ENCODE measurements around the gene TMSB15B.
"Not testable (repeated sequence)": the region's sequence is repeated elsewhere in the genome, so short reads cannot be mapped to it uniquely, and the experiment has no call there.

The TMSB15B gene

DNA sequence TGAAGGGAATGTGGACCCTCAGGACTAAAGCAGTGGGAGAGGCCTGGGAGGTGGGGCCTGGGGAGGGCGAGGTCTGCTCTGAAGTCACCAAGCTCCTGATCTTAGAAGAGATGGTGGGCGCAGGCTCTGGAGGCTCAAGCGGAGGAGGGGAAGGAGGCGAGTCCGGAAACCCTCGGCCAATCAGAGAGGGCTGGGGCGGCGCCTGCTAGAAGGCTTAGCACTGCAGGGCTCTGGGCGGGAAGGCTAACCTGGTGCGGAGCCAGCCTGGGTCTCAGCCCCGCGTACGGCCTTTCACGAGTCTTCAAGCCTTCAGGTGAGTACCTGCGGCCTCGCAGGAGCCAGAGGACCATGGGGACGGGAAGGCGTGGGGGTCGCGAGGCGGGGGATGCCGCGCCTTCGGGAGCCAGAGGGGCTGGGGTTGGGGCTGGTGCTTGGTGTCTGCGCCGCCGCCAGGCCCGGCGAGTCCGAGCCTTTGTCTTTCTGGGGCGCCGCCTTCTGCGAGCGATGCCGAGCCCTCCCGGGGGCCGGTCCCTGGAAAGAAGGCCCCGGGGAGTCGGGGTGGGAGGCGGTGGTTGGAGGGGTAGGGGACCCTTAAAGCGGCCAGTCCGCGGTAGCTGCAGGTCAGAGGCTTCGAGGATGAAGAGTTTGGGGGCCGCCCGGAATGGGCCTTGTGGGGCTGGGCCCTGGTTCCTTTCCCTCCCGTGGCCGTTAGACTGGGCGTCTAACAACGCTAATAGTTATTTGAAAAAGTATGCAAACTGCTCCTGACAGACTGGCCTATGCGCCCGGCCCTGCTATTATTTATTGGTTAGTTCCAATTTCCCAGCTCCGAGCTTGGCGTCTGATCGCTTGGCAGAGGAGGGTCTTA lies at the start of gene TMSB15B:
Gene TMSB15B, plus strand, starts transcription at position 217 of the 868 bp plus-strand sequence.
- DNase-seq (ENCODE audit: low read depth in 2 of 2), result not testable (repeated sequence)

DNA sequence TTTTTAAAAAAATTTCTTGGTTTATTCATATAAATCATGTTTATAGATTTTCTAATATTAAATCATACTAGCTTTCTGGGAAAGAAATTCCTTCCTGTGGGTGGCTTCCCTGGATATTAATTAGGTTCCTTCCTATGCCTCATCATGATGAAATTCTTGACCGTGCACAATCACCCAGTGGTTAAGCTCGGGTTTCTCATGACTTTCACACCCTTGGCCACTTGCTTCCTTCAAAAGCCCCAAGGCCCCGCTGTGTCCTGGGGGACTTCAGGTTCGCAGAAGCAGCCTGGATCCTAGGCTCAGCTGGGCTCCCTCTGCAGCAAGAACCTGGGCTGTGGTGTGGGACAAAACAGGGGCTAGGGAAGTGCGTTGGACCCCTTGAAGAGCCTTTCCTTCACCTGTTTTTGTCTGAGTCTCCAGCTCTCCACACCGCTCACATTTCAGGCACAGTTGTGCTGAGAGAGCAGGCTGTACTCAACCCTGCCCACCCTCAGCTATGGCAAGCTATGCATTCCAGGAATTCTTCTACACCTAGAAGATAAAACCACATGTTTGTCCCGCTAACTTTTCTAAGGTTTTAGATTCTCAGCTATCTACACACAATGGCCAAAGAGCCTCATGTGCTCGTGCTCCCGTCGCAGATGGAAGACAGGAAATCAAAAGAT lies 48.9 kb upstream of the TMSB15B start:
- DNase-seq (ENCODE audit: low read depth in 2 of 2), result no peak

DNA sequence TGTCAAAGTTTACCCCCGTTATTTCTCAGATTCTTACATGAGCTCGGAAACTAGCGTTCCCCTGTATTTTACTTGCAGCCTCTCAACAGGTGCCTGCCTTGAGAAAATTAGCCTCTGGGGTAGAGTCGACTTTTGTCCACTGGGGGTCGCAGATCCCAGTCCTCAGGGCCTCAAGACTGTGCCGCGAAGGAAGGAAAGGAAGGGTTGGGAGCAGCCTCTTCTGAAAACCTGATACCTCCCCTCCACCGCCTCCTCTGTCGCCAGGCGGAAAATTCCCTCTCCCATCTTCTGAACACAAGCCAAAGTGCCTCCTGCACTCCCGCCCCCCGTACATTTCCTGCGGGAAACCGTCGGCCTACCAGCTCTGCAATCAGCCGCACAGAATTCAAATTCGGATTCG lies 44.4 kb upstream of the TMSB15B start:
- peak in 1 of 2 experiments; percentile 32 for DNase-seq (ENCODE audit: low read depth in 2 of 2)

DNA sequence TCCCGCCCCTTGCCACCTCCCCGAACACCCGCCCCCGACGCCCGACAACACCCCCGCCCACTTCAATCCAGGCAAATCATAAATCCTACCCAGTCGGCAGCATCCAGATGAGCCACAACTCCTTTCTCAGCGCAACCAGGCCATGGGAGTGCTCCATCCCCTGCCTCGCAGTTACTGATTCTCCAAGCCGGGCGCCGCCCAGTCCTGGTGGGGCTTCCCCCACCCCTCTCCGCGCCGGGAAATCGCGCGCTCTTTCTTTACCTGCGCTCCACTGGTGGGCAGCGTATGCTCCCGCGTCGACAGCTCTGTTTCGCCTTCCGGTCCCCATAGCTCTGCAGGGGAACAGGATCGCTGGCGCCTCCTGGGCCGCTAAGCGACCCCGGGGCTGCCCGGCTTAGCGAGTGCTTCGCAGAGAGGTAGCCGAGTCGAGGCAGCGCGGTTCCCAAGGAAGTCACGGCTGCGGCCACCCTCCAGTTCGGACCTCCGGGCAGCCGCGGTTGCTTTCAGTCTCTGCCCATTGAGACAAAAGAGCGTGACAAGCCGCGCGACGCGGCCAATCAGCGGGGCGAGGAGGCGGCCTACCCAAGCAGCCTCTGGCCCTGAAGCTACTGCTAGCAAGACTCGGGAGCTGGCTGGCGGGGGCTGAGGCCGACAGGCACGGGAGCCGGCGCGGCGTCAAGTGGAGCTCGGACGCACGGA lies 43.7 kb upstream of the TMSB15B start:
- DNase-seq (ENCODE audit: low read depth in 2 of 2), result peak; percentile 26 to 49

DNA sequence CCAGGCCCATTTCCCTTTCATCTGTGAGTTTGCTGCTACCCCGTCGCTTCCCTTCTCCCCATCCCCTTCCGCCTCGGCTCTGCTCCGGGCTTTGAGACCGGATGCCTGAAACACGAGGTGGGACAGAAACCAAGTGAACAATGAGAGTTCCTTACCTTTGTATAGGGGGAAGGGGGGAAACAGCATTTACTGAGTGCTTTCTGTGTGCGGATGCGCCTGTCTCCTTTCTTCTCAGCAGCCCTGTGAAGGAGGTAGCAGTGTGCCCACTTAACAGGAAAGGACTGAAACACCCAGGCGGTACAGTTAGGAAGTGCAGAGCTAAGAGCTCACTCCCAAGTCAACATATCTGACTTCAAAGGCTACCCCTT lies 43.2 kb upstream of the TMSB15B start:
- no peak for DNase-seq (ENCODE audit: low read depth in 2 of 2)

DNA sequence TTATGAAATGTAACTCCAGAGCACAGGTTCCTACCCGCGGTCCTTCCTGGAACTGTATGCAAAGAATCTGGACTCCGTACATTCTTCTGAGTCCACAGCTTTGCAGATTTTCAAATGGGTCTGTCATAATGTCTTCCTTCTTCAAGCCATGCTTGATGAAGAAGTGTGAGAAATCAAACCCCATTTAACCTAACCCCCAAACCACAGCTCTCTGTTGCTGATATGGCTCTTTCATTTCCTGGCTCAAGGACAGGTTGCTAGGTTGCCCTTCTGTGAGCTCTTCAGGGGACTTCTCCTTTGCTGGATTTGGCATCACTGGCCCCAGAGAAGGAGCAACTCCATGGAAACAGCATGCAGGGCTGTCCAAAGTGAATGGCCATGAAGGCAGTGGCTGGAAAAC lies 41.9 kb upstream of the TMSB15B start:
- DNase-seq (ENCODE audit: low read depth in 2 of 2), result not testable (repeated sequence)

DNA sequence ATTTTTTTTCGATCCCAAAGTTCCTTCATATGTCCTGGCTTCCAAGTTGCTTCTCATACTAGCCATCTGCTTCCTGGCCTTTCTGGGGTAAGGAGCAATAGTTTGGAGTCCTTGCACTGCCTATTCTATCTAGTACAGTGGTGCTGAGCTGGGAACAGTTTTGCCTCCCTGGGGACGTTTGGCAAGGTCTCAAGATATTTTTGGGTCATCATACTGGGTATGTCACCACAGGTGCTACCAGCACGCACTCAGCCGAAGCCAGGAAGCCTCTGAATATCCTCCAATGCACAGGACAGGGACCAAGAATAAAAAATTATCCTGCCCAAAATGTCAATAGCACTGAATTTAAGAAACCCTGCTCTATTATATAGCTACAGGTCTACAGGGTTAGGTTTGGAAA lies 35.4 kb upstream of the TMSB15B start:
- no peak for DNase-seq (ENCODE audit: low read depth in 2 of 2)

DNA sequence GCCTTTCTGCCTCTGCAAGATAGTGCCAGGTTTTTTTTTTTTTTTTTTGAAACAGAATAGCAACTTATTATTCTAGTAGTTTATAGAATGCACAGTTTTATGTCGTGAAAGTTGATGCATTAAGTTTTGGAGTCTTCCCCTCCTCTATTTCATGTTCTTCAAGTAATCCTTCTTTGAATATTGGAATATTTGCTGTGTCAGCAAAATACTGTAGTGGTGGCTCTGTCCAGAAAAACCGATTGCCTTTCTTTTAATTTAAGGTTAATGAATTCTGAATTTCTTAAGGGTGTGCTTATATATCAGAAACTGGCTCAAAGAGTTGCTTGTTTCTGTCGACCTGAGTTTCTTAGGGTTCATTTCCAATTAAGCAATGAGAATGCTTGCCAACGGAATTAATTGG lies 34.8 kb upstream of the TMSB15B start:
- DNase-seq (ENCODE audit: low read depth in 2 of 2), result no peak

DNA sequence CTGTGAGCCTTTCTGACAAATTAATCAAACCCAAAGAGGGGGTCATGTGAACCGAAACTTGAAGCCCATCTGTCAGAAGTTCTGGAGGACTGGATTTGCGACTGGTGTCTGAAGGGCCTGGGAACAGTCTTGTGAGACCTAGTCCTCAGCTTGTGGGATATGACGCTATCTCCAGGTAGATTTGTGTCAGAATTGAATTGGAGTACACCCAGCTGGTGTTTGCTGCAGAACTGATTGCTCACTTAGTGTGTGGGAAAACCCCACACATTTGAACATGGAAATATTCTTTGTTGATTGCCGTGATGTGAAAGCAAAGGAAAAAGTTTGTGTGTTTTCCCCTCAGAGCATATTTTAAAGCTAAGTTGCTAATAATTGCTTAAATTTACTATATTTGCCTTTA lies 30.3 kb upstream of the TMSB15B start:
- no peak for DNase-seq (ENCODE audit: low read depth in 2 of 2)

DNA sequence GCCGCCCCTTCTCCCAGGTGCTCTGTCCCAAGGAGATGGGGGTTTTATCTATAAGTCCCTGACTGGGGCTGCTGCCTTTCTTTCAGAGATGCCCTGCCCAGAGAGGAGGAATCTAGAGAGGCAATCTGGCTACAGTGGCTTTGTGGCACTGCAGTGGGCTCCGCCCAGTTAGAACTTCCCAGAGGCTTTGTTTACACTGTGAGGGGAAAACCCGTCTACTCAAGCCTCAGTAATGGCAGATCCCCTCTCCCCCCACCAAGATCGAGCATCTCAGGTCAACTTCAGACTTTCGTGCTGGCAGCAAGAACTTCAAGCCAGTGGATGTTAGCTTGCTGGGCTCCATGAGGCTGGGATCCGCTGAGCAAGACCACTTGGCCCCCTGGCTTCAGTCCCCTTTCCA lies 22.2 kb upstream of the TMSB15B start:
- DNase-seq (ENCODE audit: low read depth in 2 of 2), result not testable (repeated sequence)

DNA sequence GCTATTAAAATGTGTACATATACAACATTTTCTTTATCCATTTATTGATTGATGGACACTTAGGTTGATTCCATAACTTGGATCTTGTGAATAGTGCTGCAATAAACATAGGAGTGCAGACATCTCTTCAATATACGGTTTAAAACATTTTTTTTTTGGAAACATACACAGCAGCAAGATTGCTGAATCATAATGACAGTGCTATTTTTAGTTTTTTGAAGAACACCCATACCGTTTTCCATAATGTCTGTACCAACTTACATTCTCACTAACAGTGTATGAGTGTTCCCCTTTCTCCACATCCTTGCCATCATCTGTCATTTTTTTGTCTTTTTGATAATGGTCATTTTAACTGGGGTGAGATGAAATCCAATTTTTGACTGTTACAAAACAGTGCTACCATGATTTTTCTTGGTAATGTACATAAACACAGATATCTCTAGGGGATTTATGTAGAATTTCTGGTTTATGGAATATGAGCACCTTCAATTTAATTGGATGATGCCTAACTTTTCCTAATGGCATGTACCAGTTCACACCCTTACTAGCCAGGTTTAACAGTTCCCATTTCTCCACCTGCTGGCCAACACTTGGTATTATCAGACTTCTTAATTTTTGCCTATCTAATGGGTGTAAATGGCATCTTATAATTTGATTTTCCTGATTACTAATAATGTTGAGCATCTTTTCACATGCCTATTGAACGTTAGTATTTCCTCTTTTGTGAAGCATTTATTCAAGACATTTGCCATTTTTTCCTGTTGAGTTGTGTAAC lies 21.0 kb upstream of the TMSB15B start:
- DNase-seq (ENCODE audit: low read depth in 2 of 2), result no peak

DNA sequence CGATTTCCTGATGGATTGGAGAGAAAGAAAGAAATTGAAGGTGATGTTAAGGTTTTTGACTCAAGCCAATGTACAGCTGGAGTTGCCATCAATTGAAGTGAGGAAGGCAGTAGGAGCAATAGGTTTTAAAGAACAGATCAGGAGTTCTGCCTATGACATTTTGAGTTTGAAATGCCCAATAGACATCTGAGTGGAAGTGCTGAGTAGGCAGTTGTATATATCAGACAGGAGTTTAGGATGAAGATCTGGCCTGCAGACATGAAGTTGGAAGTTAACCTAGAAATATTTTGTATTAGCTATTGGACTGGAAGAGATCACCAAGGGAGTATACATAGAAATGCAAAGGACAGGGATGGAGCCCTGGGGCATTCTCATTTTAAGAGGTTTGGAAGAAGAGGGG lies 12.9 kb upstream of the TMSB15B start:
- DNase-seq (ENCODE audit: low read depth in 2 of 2), result no peak

DNA sequence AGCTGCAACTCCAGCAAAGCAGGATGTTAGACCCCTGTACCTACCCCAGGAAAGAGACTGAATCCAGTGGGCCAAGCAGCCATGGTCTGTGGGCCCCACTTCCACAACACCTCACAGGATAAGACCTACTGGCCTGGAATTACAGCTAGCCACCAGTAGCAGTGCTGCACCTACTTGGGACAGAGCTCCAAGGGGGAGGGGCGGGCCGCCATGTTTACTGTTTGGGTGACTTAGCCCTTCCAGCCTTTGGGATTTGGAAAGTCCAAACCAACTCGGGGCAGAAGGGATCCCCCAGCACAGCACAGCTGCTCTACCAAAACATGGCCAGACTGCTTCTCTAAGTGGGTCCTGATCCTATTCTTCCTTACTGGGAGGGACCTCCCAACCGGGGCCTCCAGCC lies 9.1 kb upstream of the TMSB15B start:
- no peak for DNase-seq (ENCODE audit: low read depth in 2 of 2)

DNA sequence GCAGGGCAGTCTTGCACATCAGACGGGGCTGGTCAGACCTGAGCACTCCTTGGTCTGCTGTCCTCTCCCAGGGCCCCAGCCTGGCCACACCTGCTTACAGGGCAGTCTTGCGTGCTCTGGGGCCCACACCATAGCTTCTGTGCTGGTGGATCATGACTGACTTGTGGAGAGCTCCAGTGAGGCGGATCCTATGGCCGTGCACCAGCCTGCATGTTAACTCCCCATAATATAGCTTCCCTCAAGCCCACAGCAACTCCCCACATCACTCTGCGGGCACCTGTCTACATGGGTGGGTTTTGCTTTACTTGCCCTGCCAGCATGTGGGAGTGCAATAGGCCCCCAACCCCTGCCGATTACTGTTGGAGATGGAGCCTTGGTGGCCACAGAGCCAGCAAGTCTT lies 8.2 kb upstream of the TMSB15B start:
- no peak for DNase-seq (ENCODE audit: low read depth in 2 of 2)

DNA sequence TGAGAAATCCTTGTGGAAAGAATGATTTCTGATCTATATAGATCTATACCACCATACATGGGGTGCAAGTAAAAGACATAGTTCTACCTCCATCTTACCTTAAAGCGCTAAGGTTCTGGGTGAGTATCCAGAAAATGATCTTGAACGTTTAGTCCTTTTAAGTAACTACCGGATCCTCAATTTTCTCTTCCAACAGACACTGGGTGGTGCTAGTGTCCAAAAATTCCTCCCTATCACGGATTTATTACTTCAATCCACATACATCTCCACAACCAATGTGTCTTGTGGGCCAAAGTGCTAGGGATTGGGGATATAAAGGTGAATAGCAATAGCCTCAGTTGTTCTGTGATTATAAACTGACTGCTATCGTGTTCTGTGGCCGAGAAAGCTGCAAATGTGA lies 1.8 kb upstream of the TMSB15B start:
- DNase-seq (ENCODE audit: low read depth in 2 of 2), result not testable (repeated sequence)

DNA sequence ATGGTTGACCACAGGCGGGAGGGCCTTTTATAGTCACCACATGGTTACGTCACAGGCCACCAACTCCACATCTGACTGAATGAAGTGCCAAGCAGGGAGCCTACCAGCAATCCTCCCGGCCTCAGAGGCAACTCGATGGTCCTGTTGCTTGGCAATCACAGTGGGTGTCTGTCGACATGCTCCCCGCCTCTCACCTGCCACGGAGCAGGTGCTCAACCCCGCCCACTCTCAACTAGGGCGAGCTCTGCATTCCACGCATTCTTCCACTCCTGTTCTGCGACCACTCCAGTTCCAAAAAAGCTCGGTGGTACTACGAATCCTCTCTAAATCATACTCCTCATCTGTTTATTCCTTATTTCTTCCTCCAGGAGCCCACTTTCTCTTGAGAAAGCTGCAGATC lies 21.1 kb downstream of the TMSB15B start:
- not testable (repeated sequence) for DNase-seq (ENCODE audit: low read depth in 2 of 2)

DNA sequence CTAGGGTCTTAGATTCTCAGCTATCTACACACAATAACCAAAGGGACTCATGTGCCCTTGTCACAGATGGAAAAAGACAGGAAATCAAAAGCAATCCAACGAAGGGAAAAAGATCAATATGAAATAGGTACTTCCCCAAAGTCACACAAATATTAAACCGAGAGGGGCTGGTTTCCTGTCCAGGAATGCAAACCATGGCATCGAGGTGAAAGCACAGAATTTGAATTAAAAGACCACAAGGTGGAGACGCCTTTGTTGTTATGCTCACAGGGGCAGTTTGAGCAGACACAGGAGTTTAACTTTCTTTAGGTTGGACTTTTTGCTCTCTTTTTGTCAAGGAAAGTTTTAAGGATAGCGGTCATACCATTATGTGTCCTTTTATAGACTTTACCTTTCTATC lies 36.8 kb downstream of the TMSB15B start:
- no peak for DNase-seq (ENCODE audit: low read depth in 2 of 2)

DNA sequence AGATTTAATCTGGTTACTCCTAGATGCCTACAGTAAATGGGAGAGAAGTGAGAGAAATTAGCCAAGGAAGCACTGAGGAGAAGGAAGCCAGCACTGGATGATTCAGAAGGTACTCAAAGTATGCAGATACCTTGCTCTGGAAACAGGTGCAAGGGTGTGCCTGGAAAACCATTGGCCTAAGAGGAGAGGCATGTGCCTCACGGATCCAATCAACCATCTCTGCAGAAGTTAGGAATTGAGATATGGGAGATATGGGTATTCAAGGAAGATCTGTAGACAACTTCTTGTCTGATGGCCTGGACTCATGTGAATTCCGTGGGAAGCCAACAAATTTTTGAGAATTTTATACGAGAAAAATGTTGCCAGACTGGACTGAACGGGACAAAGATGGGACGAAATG lies 46.4 kb downstream of the TMSB15B start:
- no peak for DNase-seq (ENCODE audit: low read depth in 2 of 2)

DNA sequence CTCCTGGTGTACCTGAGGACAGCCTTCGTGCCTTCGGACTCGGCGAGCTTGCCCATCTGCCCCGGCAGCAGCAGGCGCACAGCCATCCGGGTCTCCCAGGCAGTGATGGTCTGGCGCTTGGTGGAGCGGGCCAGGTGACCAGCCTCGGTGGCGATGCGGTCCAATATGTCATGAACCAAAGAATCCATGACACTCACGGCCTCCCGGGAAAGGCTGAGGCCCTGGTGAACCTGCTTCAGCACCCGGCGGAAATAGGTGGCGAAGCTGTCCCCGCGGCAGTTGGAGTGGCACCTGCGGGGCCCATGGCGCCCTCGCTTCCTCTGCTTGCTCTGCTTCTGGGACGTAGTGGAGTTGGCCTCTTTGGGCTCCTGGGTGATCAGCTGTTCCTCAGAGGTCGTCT lies 50.7 kb downstream of the TMSB15B start:
- no peak for DNase-seq (ENCODE audit: low read depth in 2 of 2)

DNA sequence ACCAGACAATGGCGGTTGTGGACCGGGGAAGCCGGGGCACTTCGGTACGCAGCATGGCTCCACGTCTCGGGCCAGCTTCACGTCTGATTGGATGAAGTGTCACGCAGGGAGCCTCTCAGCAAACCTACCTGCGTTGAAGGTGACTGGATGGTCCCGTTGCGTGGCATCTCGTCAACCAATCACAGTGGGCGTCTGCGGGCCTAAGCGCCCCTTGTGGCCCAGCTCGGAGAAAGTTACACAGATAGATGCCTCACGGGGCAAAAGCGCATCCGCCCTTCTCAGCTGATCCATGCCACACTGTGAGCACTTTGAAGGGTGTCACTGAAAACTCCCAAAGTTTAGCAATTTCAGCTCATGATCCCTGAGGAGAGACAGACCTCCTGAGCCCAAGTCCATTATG lies 51.2 kb downstream of the TMSB15B start, which contains the start of gene H2BW1:
Gene H2BW1, minus strand, starts transcription at position 103 of the 400 bp plus-strand sequence. CDS start 132 bp downstream, outside the sequence.
- DNase-seq (ENCODE audit: low read depth in 2 of 2), result no peak

DNA sequence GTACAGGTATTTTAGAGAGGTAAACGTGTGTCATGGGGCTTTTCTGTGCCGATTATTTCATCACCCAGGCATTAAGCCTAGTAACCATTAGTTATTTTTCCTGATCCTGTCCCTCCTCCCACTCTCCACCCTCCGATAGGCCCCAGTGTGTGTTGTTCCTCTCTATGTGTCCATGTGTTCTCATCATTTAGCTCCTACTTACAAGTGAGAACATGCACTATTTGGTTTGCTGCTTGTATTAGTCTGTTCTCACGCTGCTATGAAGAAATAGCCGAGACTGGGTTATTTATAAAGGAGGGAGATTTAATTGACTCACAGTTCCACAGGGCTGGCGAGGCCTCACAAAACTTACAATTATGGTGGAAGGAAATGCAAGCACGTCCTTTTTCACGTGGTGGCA lies 53.1 kb downstream of the TMSB15B start:
- DNase-seq (ENCODE audit: low read depth in 2 of 2), result not testable (repeated sequence)

All from stimulated activated CD4-positive, alpha-beta T cell treated with anti-CD3 and anti-CD28 coated beads, Interleukin-12 subunit alpha, Interleukin-12 subunit beta, amount 100 ng/mL, for 24 hours (primary cell).